ENCODE data around the gene DOCK10.

The DOCK10 gene

DNA sequence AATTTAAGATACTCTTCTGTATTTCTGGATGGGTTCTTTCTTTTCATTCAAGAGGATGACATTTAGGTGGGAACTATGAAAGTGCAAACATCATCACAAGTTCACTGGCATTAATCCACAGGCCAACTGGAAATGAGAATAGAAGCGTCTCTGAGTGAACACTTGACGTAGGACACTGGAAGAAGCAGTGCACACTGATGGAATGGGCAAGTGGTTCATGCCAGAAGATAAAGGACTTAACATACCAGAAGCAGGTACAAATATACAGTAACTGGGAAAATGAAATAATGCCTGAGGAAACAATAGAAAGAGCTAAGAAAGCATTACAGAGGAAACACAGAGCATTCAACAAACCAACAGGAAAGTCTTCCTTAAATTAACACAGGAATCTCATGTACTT lies 205.2 kb downstream of the DOCK10 start:
- Histone ChIP-seq H3K27ac (ENCODE audit: extremely low read depth, low read depth, low read length) (no peak overlapping the region), H3K36me3 (ENCODE audit: control insufficient read depth in 2 of 2, insufficient read depth in 1 of 2, low read length in 2 of 2) (no peaks in the 10 kb centered on the region), H3K4me1 (ENCODE audit: control insufficient read depth, insufficient read depth, low read length) (no peaks in the 10 kb centered on the region), H3K4me3 (ENCODE audit: low read depth, low read length) (no peak overlapping the region), H3K9me3 (ENCODE audit: control insufficient read depth, insufficient read depth, low read depth, low read length) (no peaks in the 10 kb centered on the region)
- TF ChIP-seq EGR2 (tag by site-specific recombination; IDR thresholded peaks at IDR 0.05; ENCODE audit: low read depth) (no peak), ZNF391 (tag by site-specific recombination; IDR thresholded peaks at IDR 0.05; ENCODE audit: borderline replicate concordance, low read depth) (no peak), ZNF514 (tag by site-specific recombination; IDR thresholded peaks at IDR 0.05) (no peak), GLI2 (tag by site-specific recombination; IDR thresholded peaks at IDR 0.05; ENCODE audit: borderline replicate concordance, low read depth) (no peak), WT1 (tag by site-specific recombination; IDR thresholded peaks at IDR 0.05) (no peak), ZNF157 (tag by site-specific recombination; IDR thresholded peaks at IDR 0.05) (no peak), SP2 (tag by site-specific recombination; IDR thresholded peaks at IDR 0.05) (no peak), ZNF202 (tag by site-specific recombination; IDR thresholded peaks at IDR 0.05; ENCODE audit: borderline replicate concordance) (no peak), ZNF184 (tag by site-specific recombination; IDR thresholded peaks at IDR 0.05) (no peak)
- TF ChIP-seq, protein P1, sequence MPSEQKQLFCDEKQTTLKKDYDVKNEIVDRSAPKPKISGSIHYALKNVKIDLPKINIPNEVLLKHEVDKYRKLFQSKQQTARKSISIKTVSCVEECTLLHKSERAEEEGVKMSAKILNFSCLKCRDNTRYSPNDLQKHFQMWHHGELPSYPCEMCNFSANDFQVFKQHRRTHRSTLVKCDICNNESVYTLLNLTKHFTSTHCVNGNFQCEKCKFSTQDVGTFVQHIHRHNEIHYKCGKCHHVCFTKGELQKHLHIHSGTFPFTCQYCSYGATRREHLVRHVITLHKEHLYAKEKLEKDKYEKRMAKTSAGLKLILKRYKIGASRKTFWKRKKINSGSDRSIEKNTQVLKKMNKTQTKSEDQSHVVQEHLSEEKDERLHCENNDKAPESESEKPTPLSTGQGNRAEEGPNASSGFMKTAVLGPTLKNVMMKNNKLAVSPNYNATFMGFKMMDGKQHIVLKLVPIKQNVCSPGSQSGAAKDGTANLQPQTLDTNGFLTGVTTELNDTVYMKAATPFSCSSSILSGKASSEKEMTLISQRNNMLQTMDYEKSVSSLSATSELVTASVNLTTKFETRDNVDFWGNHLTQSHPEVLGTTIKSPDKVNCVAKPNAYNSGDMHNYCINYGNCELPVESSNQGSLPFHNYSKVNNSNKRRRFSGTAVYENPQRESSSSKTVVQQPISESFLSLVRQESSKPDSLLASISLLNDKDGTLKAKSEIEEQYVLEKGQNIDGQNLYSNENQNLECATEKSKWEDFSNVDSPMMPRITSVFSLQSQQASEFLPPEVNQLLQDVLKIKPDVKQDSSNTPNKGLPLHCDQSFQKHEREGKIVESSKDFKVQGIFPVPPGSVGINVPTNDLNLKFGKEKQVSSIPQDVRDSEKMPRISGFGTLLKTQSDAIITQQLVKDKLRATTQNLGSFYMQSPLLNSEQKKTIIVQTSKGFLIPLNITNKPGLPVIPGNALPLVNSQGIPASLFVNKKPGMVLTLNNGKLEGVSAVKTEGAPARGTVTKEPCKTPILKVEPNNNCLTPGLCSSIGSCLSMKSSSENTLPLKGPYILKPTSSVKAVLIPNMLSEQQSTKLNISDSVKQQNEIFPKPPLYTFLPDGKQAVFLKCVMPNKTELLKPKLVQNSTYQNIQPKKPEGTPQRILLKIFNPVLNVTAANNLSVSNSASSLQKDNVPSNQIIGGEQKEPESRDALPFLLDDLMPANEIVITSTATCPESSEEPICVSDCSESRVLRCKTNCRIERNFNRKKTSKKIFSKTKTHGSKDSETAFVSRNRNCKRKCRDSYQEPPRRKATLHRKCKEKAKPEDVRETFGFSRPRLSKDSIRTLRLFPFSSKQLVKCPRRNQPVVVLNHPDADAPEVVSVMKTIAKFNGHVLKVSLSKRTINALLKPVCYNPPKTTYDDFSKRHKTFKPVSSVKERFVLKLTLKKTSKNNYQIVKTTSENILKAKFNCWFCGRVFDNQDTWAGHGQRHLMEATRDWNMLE (tag by site-specific recombination; conservative IDR thresholded peaks at IDR 0.05; ENCODE audit: low read depth): no peak
- ChIA-PET POLR2A (no interaction called here), CTCF (interaction anchor here (0.6 to 0.7 kb wide), 3 partner anchors 24 to 479 kb away, joined by 3 read pairs; no protein-coding TSS in a partner anchor)

DNA sequence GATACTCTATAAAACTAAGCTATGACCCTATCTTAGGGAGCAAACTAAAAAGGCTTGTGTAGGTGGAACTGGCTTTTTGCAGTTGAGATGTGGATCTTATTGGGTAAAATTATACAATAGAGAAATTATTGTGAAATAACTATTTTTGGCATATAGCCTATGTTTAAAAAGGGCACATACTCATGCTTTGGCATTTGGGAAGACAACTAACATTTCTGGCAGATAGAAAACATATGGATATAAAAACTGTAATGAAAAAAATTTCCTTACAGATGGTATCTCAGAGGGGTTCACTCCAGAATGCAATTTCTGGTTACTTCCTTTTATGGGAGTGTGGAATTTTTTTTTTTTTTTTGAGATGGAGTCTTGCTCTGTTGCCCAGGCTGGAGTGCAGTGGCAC lies 206.0 kb downstream of the DOCK10 start:
- Histone ChIP-seq H3K9me3 (ENCODE audit: control insufficient read depth, insufficient read depth, low read depth, low read length) (no peaks in the 10 kb centered on the region), H3K4me1 (ENCODE audit: control insufficient read depth, insufficient read depth, low read length) (no peaks in the 10 kb centered on the region), H3K27ac (ENCODE audit: extremely low read depth, low read depth, low read length) (no peak overlapping the region), H3K36me3 (ENCODE audit: control insufficient read depth in 2 of 2, insufficient read depth in 1 of 2, low read length in 2 of 2) (no peaks in the 10 kb centered on the region), H3K4me3 (ENCODE audit: low read depth, low read length) (no peak overlapping the region)
- POLR2A ChIA-PET: no interaction called here
- TF ChIP-seq, protein P2, sequence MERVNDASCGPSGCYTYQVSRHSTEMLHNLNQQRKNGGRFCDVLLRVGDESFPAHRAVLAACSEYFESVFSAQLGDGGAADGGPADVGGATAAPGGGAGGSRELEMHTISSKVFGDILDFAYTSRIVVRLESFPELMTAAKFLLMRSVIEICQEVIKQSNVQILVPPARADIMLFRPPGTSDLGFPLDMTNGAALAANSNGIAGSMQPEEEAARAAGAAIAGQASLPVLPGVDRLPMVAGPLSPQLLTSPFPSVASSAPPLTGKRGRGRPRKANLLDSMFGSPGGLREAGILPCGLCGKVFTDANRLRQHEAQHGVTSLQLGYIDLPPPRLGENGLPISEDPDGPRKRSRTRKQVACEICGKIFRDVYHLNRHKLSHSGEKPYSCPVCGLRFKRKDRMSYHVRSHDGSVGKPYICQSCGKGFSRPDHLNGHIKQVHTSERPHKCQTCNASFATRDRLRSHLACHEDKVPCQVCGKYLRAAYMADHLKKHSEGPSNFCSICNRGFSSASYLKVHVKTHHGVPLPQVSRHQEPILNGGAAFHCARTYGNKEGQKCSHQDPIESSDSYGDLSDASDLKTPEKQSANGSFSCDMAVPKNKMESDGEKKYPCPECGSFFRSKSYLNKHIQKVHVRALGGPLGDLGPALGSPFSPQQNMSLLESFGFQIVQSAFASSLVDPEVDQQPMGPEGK (tag by site-specific recombination; IDR thresholded peaks at IDR 0.05): no peak
- no peak for TF ChIP-seq ZSCAN30 (tag by site-specific recombination; IDR thresholded peaks at IDR 0.05)
- TF ChIP-seq, protein P3, sequence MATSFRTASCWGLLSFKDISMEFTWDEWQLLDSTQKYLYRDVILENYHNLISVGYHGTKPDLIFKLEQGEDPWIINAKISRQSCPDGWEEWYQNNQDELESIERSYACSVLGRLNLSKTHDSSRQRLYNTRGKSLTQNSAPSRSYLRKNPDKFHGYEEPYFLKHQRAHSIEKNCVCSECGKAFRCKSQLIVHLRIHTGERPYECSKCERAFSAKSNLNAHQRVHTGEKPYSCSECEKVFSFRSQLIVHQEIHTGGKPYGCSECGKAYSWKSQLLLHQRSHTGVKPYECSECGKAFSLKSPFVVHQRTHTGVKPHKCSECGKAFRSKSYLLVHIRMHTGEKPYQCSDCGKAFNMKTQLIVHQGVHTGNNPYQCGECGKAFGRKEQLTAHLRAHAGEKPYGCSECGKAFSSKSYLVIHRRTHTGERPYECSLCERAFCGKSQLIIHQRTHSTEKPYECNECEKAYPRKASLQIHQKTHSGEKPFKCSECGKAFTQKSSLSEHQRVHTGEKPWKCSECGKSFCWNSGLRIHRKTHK (tag by site-specific recombination; IDR thresholded peaks at IDR 0.05): no peak
- TF ChIP-seq, protein P4, sequence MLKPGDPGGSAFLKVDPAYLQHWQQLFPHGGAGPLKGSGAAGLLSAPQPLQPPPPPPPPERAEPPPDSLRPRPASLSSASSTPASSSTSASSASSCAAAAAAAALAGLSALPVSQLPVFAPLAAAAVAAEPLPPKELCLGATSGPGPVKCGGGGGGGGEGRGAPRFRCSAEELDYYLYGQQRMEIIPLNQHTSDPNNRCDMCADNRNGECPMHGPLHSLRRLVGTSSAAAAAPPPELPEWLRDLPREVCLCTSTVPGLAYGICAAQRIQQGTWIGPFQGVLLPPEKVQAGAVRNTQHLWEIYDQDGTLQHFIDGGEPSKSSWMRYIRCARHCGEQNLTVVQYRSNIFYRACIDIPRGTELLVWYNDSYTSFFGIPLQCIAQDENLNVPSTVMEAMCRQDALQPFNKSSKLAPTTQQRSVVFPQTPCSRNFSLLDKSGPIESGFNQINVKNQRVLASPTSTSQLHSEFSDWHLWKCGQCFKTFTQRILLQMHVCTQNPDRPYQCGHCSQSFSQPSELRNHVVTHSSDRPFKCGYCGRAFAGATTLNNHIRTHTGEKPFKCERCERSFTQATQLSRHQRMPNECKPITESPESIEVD (tag by site-specific recombination; IDR thresholded peaks at IDR 0.05): no peak
- TF ChIP-seq, protein P5, sequence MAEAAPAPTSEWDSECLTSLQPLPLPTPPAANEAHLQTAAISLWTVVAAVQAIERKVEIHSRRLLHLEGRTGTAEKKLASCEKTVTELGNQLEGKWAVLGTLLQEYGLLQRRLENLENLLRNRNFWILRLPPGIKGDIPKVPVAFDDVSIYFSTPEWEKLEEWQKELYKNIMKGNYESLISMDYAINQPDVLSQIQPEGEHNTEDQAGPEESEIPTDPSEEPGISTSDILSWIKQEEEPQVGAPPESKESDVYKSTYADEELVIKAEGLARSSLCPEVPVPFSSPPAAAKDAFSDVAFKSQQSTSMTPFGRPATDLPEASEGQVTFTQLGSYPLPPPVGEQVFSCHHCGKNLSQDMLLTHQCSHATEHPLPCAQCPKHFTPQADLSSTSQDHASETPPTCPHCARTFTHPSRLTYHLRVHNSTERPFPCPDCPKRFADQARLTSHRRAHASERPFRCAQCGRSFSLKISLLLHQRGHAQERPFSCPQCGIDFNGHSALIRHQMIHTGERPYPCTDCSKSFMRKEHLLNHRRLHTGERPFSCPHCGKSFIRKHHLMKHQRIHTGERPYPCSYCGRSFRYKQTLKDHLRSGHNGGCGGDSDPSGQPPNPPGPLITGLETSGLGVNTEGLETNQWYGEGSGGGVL (tag by site-specific recombination; IDR thresholded peaks at IDR 0.05): no peak
- no peak for TF ChIP-seq ZNF155 (tag by site-specific recombination; IDR thresholded peaks at IDR 0.05)
- TF ChIP-seq OSR2 (tag by site-specific recombination; IDR thresholded peaks at IDR 0.05): no peak
- CTCF ChIA-PET: no interaction called here
